H4 (cell line): ENCODE results near the gene RBM38. TPM values are rescaled to one million over a fixed set of nuclear protein-coding genes. Genes with fewer than 3 reads are reported as not detected.
A peak's percentile ranks its signal among the peaks of the same experiment; 100 is the strongest.

Experiments
- DNase-seq: peaks from one replicate; pipeline ENCODE4 v3.0.0-alpha.2; 2015; ENCODE audit warnings: low spot score
- total RNA-seq: library from RNA; depleted of rRNA; stranded (reverse); fragments of >200 nt; shearing (Covaris generic); gene quantifications from 2 replicates; pipeline ENCODE4 v1.2.3, GENCODE V29; 2014

Gene RBM38
- total RNA-seq, 1 experiment from 2014 or later, result 7.4 TPM

DNA sequence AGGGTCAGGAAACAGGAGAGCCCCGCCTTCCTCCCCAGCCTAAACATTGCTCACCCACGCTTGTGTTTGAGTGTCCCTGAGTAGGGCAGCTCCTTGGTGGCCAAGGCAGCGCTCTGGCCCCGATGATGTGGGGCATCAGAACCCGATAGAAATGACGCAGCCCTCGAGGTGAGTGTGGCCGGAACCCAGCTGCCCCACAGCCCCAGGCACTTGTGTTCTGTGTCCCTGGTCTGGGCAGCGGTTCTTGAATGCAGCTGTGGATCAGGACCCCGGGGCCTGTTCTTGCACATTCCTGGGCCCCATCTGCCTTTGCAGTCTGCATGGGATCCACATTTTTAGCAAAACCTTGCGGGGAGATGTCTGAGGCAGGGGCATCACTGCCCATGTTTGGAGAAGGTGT, 12.8 kb downstream of the RBM38 start:
- DNase-seq, result no peak

DNA sequence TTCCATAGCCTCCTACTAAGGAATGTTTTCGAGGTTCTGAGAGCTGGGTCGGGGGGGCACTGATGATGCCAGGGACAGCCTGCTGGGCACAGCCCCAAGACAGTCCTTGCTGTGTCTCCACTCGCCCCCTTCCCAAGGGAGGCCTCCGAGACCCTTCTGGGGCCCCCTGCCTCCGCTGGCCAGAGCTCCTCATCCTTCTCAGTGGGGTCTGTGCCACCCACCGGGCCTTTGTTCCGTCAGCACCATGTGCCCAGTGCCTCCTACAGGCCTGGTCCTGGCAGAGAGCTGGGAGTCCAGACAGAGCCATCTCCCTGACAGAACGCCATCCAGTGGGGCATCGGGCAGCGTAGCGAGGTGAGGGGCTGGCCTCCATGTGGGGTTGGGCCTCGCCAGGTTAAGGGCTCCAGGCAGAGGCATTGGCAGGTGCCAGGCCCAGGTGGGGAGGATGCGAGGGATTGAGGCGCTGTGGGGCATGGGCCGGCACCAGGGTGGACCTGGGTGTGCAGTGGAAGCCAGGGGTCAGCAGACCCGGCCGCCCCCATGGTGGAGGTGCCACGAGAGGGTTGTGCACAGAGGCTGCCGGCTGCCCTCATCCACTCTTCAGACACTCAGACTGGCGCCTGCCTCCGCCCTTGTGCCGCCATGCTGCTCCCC, 13.3 kb downstream of the RBM38 start:
- DNase-seq, result no peak

DNA sequence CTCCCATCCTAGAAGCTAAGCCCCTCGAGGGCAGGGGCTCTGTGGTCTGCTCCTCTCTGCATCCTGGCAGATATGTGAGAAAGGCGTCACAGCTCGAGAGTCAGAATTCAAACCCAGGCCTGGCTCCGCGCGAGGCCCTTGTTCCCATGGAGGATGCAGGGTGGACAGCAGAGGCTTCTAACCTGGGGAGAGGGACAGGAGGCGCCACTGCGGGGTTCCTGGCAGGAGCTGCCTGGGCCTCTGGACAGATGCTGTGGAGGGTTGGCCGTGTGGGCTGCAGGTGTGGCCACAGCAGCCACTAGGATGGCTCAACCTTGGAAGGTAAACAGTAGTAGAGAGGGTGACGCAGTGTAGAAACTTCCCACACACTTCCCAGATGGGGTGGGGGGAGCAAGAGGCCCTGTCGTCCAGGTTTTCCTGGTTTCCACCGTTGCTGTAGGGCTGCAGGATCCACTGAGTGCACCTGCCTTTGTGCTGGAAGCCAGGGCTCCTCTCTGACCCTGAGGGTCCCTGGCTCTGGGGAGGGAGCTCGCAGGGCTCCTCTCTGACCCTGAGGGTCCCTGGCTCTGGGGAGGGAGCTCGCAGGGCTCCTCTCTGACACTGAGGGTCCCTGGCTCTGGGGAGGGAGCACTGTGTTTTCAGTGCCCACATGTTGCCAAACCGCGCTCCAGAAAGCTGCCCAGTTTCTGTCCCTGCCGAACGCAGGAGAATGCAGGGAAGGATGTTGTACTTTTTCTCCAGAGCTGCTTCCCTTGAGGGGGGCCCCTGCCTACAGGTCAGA, 14.2 kb downstream of the RBM38 start:
- no peak for DNase-seq

DNA sequence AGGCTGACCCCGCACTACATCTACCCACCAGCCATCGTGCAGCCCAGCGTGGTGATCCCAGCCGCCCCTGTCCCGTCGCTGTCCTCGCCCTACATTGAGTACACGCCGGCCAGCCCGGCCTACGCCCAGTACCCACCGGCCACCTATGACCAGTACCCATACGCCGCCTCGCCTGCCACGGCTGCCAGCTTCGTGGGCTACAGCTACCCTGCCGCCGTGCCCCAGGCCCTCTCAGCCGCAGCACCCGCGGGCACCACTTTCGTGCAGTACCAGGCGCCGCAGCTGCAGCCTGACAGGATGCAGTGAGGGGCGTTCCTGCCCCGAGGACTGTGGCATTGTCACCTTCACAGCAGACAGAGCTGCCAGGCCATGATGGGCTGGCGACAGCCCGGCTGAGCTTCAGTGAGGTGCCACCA, 16.4 kb downstream of the RBM38 start:
- no peak for DNase-seq

DNA sequence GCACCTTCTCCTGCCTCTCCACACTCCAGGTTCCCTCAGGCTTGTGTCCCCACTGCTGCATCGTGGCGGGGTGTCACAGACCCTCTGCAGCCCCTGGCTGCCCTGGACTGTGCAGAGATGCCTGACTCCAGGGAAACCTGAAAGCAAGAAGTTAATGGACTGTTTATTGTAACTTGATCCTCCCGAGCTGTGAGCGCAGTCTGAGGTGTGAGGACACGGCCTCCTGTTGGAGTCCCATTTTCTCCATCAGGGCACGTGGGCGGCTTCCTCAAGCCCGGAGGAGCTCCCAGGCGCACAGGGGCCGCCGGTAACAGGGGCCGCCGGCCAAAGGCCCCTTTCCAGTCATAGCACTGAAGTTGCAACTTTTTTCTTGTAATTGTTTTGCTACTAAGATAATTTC, 16.9 kb downstream of the RBM38 start:
- no peak for DNase-seq

DNA sequence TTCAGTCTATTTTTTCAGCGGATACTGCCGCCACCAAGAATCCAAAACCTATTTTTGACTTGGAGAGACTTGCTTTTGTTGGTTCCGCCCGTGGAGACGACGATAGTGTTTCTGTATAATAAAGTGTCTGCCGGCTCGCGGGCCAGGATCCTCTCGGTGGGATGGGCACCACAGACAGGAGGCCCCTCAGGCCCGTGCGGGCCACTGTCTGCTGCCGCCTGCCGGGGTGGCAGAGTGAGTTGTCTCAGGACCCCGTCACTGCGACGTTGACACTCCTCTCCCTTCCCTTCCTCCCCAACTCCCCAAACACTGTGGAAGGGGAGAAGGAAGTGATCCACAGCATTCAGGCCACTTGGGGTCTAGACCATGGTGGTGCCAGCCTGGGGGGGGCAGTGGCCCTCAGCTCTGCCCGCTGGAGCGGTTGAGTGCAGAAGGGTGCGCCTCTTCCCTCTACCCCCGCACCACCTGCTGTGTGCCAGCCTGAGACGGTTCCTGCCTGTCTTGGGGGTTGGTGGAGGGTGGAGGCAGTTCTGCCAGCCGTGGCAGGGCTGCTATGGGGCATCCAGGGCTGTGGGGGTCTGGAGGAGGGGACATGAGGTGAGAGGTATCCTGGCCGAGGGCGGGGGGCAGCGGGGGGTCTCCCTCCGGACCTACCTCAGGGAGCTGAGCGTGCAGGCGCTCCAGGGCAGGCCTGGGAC, 17.5 kb downstream of the RBM38 start:
- DNase-seq, result no peak

DNA sequence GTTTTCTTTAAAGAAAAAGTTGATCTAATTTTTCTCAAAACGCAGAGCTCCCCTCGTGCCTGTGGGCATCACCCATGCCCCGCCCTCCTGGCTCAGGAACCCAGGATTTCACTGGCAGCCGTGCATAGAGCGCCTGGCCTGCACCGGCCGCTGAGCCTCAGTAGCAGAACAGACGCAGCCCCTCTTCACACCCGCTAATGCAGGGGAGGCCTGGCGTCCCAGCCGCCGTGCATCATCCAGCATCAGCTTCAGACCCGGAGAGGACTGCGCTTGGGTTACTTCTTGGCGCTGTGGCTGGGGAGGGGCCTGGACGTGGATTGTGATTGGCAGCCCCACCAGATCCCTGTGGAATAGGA, 18.1 kb downstream of the RBM38 start:
- DNase-seq, result no peak

DNA sequence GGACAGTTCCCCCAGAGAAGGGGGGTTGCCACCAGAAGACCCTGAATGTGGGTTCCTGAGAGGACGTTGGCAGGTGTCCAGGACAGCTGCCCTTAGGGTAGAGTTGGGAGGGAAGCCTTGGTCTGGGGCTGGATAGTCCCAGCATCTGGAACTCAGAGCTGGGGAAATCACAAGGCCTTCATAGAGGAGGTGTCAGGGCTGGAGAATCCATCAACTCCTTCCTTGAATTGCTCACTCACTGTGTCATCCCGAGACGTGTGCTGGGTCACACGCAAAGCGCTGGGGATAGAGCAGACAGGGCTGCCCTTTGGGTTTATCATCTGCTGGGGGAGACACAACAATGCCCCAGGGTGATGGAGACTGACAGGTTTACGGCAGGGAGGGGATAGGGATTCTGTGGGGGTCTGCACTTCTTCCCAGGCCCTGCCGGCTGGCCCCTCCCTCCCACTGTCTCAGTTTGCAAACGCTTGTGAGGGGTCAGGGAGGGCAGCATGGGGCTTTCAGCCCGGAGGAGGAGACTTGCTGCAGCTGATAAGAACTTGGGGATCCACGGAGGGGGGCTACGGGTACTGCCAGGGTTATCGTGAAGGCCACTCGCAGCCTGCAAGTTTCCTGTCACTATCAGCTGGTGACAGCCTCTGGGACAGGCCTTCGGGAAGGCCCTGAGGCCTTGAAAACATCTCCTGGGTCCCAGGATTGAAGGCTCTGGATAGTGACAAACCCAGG, 18.6 kb downstream of the RBM38 start:
- no peak for DNase-seq

DNA sequence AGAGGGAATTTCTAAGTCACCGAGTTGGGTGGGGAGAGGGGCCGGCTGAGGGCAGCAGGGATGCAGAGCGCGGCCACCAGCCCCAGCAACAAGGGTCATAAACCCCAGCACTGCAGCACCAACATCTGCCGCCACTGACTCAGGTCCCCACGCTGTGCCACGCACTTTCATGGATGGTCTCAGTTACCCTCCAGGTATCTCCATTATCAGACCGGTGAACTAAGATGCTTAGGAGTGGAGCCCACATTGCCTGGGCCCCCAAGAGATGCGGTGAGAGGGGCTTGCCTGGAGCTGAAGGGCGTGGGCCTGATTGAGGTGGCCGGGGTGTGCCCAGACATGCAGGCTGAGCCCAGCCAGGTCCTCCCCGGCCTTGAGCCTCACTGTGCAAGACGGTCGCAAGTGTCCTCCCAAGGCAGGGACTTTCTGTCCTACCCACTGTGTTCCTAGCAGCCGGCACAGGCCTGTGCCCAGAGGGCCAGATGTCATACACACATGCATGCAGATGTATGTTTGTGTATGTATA, 19.3 kb downstream of the RBM38 start:
- DNase-seq, result no peak

DNA sequence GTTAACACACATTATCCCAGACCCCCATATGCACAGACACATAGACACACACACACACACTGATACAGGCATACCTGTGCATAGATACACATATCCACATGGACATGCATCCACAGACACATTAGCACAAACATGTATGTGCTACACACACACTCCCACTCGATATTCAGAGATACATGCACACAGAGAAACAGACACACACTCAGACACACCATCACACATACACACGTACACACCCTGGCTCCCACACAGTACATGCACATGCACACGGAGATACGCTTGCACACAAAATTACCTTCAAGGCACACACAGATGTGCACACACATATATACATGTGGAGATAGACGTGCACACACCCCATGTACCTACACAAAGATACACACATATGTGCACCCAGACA, 19.7 kb downstream of the RBM38 start:
- DNase-seq, result no peak

DNA sequence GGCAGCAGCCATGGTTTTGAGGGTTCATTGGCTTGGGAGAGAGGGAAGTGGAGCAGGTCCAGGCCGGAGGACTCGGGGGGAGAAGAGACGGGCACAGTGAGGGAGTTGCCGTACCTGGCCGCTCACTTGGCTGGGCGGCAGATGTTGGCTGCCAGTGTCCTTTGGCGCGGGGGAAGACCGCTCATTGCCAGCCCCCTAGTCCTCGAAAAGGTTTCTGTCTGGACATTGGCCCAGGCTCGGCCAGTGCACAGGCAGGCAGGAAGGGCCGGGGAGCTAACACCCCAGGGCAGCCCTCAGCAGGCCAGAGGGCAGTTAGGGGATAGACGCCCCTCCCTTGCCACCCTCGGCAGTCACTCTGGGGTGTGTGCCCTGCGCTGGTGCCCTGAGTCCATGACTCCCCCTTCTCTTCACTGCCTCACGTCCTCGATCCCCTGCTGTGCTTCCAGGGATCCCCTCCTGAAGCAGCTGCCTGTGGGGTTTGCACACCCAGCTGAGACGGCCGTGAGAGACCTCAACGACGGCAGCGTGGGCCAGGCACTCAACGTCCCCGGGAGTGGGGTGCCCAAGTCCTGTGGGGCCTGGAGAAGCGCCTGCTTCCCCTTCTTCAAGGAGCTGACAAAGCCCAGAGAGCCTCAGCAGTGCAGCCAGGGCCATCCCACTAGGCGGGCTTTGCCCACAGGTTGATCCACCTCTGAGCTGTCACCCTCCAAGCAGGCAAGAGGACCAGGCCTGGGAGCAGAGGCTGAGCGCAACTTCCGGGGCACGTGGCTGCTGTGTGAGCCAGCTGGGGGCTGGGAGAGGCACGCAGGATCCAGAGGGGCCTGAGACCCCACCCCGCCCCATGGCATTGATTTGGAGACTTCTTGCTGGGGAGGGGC, 20.4 kb downstream of the RBM38 start:
- no peak for DNase-seq

DNA sequence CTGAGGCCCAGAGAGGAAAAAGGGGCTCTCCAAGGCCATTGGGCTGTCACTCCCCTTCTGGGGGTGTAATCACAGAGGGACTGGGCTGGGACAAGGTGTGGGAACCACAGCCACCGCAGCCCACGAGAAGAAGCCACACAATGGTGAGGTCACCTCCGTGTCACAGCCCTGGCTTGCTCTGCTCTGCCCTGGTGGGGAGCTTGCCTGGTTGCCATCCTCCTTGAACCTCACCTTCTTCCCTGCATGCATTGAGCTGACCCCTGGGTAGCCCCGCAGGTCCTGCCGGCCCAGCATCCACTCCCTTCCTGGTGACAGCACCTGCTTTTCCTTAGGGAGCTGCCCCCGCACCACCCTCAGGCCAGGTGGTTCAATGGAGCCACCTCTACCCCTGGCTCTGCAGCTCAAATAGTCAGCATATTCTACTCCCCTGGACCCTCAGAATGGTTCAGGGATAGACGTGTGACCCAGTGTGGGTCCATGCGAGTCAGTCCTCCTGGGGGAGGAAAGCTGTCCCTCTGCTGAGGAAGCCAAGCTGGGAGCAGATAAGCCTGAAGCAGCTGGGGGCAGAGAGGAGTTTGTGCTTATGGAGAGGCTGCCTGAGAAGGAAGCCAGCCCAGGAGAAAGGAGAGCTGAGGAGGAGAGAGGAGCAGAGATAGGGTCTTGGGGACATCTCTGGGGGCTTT, 21.3 kb downstream of the RBM38 start:
- DNase-seq, result no peak

DNA sequence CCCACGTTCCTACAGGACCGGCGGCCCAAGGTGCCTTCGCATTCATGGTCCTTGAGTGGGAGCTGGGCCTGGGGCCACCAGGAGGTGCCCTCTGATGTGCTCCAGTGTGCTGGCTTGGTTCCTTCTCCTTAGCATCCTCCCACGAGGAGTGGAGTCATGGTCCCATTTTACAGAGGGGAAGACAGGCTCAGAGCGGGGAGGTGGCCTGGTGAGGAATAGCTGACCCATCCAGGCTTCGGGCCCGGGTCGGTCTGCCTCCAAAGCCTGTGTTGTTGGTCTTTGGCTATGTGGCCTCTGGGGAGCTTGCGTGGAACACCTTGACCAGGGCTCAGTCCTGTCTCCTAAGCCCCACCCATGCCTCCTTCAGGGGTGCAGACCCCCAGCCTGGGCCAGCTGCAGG, 22.8 kb downstream of the RBM38 start:
- no peak for DNase-seq

DNA sequence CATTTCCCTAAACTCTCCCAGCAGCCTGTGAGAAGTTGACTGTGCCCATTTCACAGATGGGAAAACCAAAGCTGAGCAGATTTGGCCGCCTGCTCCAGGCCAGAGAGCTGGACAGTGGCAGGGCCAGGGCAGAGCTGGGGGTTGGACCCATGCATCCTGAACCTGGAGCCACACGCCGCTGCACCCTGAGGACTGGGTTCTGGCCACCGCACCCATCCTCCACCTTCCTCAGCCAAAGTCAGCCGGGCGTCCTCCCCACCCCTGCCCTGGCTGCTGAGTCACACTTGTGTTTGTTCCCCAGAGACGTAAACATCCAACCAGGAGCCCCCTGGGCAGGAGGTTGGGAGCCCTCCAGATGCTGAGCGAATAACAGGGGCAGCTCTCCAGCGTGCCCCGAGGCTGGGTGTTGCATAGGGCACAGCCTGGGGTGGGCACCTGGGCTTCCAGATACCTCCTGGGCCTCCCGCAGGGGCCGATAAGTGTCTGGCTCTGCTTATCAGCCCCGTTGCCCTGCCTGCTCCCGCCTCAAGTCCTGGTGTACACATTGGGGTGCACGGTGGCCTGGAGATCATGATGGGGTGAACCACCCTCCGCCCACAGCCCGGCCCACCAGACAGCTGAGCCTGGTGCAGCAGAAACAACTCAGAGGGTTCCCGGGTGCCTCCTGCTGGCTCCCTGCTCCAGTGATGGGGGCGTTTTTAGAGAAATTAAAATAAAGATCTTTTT, 23.8 kb downstream of the RBM38 start:
- DNase-seq, result peak; percentile 71

DNA sequence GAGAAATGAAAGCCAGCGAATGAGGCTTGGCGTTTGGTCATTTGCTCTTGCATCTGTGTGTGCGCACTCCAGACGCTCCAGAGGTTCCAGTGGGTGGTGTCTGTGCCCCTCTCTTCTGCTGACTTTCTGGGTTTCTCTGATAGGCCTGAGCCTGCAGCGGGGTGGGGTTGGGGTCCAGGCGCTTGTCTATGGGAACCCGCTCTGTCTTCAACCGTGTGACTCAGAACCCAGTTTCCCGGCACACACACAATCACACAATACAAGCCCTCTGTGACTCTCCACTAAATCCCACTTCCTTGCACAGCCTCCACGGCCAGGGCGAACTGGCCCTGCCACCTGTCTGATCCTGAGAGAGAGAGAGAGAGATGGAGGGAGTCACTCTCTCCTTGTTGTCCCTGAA, 24.6 kb downstream of the RBM38 start:
- no peak for DNase-seq

DNA sequence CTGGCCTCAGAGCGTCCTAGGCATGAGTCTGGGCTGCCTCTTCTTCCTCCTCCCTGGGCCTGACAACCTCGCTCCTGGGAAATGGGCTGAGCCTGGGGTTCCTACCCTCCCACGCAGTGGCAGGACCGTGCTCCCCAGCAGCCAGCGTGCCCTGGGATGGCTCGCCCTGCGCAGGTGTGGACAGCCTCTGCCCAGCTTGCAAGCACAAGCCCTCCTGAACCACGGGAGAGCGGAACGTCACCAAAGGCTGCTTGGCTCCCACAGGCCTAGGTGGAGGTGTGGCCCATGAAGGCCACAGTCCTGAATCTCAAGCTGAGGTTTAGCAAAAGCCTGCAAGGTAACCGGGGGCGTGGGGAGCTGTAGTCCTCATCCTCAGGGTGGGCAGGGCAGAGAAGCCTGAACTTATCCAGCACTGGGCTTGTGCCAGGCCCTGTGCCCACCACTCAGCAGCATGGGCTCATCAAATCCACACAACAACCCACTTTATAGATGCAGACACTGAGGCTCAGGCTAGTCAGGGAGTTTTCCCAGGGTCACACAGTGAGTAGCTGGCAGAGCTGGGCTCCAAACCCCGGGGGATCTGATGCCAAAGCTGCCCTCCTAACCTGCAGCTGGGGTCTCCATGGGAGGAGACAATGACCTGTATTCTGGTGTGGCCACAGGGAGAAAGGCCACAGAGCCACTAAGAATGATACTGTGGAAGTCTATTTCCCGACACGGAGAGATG, 25.3 kb downstream of the RBM38 start:
- DNase-seq, result no peak

DNA sequence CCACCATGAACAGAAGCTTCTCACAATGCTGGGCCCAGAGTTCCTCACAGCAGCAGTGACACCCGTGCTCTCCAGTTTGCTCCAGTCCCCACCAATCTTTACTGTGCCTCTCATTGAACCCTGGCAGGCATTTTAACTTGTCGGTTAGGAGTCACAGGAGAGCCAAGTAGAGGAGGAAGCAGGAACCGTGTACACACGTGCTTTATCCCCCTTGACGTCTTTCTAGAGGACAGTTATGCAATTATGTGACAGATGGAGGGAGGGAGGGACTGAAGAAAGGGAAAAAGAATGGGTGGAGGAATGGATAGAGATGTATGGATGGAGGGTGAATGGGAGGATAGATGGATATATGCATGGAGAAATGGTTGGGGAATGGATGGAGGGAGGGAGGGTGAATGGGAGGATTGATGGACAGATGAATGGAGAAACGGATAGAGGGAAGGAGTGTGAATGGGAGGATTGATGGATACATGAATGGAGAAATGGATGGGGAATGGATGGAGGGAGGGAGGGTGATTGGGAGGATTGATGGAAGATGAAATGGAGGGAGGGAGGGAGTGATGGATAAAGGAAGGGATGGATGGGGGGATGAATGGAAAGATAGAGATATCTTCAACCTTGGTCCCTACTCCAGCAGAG, 26.0 kb downstream of the RBM38 start:
- no peak for DNase-seq
